HepG2 (cell line): ENCODE measurements around the gene NRGN. TPM values are rescaled to one million over a fixed set of nuclear protein-coding genes. Genes with fewer than 3 reads are reported as not detected.
A peak's percentile ranks its signal among the peaks of the same experiment; 100 is the strongest.

Experiments used
- FOXA1 ChIP-seq, 2 experiments: fragments of 450-650 bp in 1 of 2; sonication (generic) in 1 of 2; formaldehyde crosslinking in 1 of 2; IDR thresholded peaks; 2 replicates each; pipeline versions ENCODE4 v1.4.0 to v1.6.1; 2016 to 2020; ENCODE audit warnings: missing genetic modification reagents in 1 of 2
- FOXO4 ChIP-seq: sonication (generic); formaldehyde crosslinking; conservative IDR thresholded peaks from 2 replicates; pipeline ENCODE4 v1.8.1; 2023; ENCODE audit warnings: missing genetic modification reagents
- GABPB1 ChIP-seq: IDR thresholded peaks from 2 replicates; pipeline ENCODE4 v1.6.1; 2016; ENCODE audit warnings: mild to moderate bottlenecking, missing genetic modification reagents, moderate library complexity, missing compliant biosample characterization
- HNF4G ChIP-seq, 2 experiments: sonication (generic) in 1 of 2; formaldehyde crosslinking in 1 of 2; IDR thresholded peaks; 2 replicates each; pipeline versions ENCODE4 v1.4.0 to v1.6.1; 2011 to 2020; ENCODE audit warnings: borderline replicate concordance in 2 of 2, low read depth in 2 of 2, mild to moderate bottlenecking in 2 of 2, low read length in 1 of 2, missing genetic modification reagents in 1 of 2, moderate library complexity in 1 of 2
- NCOA2 ChIP-seq: sonication (generic); formaldehyde crosslinking; IDR thresholded peaks from 2 replicates; pipeline ENCODE4 v1.8.0; 2022; ENCODE audit warnings: inconsistent platforms
- RBM39 ChIP-seq: fragments of 200-400 bp; formaldehyde crosslinking; IDR thresholded peaks from one replicate; pipeline ENCODE4 v1.6.1; 2018; ENCODE audit warnings: antibody characterized with exemption, mild to moderate bottlenecking, low read depth, low read length; ENCODE audit not compliant: poor library complexity, severe bottlenecking
- SP4 ChIP-seq: sonication (generic); formaldehyde crosslinking; IDR thresholded peaks from 2 replicates; pipeline ENCODE4 v1.8.1; 2023; ENCODE audit warnings: mild to moderate bottlenecking, missing genetic modification reagents
- XRCC5 ChIP-seq: fragments of 200-400 bp; formaldehyde crosslinking; optimal IDR thresholded peaks from 2 replicates; pipeline ENCODE3; 2017; ENCODE audit warnings: mild to moderate bottlenecking, low read length
- ZNF326 ChIP-seq: sonication (generic); formaldehyde crosslinking; IDR thresholded peaks from 2 replicates; pipeline ENCODE4 v1.4.0; 2020; ENCODE audit warnings: missing genetic modification reagents, borderline replicate concordance
- ZNF501 ChIP-seq: sonication (generic); formaldehyde crosslinking; IDR thresholded peaks from 2 replicates; pipeline ENCODE4 v1.5.1; 2020; ENCODE audit warnings: mild to moderate bottlenecking, moderate library complexity, missing genetic modification reagents
- ZNF510 ChIP-seq: sonication (generic); formaldehyde crosslinking; IDR thresholded peaks from 2 replicates; pipeline ENCODE4 v1.4.0; 2020; ENCODE audit warnings: low read depth, mild to moderate bottlenecking, missing genetic modification reagents
- ZNF746 ChIP-seq: sonication (generic); formaldehyde crosslinking; IDR thresholded peaks from 2 replicates; pipeline ENCODE4 v1.8.0; 2022; ENCODE audit warnings: mild to moderate bottlenecking, missing genetic modification reagents
- polyA plus RNA-seq, 8 experiments: library from polyadenylated mRNA; depleted of rRNA in 3 of 8; stranded (reverse) in 7 of 8; unstranded in 1 of 8; fragments of >200 nt; fragmentation: Illumina TruSeq in 4 of 8; extraction: Trizol in 4 of 8; gene quantifications; 2 replicates each; pipeline versions ENCODE4 v1.2.1 to v1.2.3, GENCODE V29; 2011 to 2016; ENCODE audit warnings: low read depth in 4 of 8, missing spikeins in 1 of 8, mixed read lengths in 1 of 8; ENCODE audit not compliant: insufficient read depth in 1 of 8
- total RNA-seq, 5 experiments: library from RNA; depleted of rRNA; stranded (reverse); fragments of >200 nt; fragmentation: Illumina TruSeq; extraction: Trizol; gene quantifications; 2 replicates each; pipeline ENCODE4 v1.2.3, GENCODE V29; 2016; ENCODE audit warnings: low read depth in 1 of 5
- TF ChIP-seq, protein P1 (sequence below): sonication (generic); formaldehyde crosslinking; IDR thresholded peaks from 2 replicates; pipeline ENCODE4 v1.4.0; 2020; ENCODE audit warnings: missing genetic modification reagents, borderline replicate concordance
- TF ChIP-seq, protein P2 (sequence below): sonication (generic); formaldehyde crosslinking; IDR thresholded peaks from 2 replicates; pipeline ENCODE4 v1.4.0; 2020; ENCODE audit warnings: mild to moderate bottlenecking, missing genetic modification reagents, borderline replicate concordance
- TF ChIP-seq, protein P3 (sequence below): sonication (generic); formaldehyde crosslinking; IDR thresholded peaks from 2 replicates; pipeline ENCODE4 v1.4.0; 2020; ENCODE audit warnings: missing genetic modification reagents

NRGN gene
- total and polyA plus RNA-seq, 2 of the 13 experiments (the other 11 are each of a cell fraction or from before 2014, with no cell fraction given), result 0.22 TPM; not detected in 1

- TF ChIP-seq, protein P1, sequence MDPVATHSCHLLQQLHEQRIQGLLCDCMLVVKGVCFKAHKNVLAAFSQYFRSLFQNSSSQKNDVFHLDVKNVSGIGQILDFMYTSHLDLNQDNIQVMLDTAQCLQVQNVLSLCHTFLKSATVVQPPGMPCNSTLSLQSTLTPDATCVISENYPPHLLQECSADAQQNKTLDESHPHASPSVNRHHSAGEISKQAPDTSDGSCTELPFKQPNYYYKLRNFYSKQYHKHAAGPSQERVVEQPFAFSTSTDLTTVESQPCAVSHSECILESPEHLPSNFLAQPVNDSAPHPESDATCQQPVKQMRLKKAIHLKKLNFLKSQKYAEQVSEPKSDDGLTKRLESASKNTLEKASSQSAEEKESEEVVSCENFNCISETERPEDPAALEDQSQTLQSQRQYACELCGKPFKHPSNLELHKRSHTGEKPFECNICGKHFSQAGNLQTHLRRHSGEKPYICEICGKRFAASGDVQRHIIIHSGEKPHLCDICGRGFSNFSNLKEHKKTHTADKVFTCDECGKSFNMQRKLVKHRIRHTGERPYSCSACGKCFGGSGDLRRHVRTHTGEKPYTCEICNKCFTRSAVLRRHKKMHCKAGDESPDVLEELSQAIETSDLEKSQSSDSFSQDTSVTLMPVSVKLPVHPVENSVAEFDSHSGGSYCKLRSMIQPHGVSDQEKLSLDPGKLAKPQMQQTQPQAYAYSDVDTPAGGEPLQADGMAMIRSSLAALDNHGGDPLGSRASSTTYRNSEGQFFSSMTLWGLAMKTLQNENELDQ, result no peak
- TF ChIP-seq SP4 (CRISPR knock-in tag) (no peak; the same call in 1 of the 2 replicates), ZNF501 (peak; percentile 51; the same call in 1 of the 2 replicates), ZNF326 (CRISPR knock-in tag) (no peak), FOXO4 (CRISPR knock-in tag) (no peak), HNF4G (IDR thresholded peaks at IDR 0.05; ENCODE audit: borderline replicate concordance, low read depth, low read length) (peak; percentile 13; the same call in 1 of the 2 replicates), HNF4G (CRISPR knock-in tag; IDR thresholded peaks at IDR 0.05; ENCODE audit: borderline replicate concordance, low read depth) (no peak), FOXA1 (IDR thresholded peaks at IDR 0.05) (no peak), FOXA1 (CRISPR knock-in tag; IDR thresholded peaks at IDR 0.05) (no peak), ZNF746 (no peak), NCOA2 (CRISPR knock-in tag) (0 out of 2 replicates have a peak, but pooled peaks have one; percentile 13), XRCC5 (peak; percentile 73), ZNF510 (CRISPR knock-in tag) (0 out of 2 replicates have a peak, but pooled peaks have one; percentile 53), GABPB1 (CRISPR knock-in tag) (peak; percentile 59), RBM39 (peak; percentile 30)
- TF ChIP-seq, protein P2, sequence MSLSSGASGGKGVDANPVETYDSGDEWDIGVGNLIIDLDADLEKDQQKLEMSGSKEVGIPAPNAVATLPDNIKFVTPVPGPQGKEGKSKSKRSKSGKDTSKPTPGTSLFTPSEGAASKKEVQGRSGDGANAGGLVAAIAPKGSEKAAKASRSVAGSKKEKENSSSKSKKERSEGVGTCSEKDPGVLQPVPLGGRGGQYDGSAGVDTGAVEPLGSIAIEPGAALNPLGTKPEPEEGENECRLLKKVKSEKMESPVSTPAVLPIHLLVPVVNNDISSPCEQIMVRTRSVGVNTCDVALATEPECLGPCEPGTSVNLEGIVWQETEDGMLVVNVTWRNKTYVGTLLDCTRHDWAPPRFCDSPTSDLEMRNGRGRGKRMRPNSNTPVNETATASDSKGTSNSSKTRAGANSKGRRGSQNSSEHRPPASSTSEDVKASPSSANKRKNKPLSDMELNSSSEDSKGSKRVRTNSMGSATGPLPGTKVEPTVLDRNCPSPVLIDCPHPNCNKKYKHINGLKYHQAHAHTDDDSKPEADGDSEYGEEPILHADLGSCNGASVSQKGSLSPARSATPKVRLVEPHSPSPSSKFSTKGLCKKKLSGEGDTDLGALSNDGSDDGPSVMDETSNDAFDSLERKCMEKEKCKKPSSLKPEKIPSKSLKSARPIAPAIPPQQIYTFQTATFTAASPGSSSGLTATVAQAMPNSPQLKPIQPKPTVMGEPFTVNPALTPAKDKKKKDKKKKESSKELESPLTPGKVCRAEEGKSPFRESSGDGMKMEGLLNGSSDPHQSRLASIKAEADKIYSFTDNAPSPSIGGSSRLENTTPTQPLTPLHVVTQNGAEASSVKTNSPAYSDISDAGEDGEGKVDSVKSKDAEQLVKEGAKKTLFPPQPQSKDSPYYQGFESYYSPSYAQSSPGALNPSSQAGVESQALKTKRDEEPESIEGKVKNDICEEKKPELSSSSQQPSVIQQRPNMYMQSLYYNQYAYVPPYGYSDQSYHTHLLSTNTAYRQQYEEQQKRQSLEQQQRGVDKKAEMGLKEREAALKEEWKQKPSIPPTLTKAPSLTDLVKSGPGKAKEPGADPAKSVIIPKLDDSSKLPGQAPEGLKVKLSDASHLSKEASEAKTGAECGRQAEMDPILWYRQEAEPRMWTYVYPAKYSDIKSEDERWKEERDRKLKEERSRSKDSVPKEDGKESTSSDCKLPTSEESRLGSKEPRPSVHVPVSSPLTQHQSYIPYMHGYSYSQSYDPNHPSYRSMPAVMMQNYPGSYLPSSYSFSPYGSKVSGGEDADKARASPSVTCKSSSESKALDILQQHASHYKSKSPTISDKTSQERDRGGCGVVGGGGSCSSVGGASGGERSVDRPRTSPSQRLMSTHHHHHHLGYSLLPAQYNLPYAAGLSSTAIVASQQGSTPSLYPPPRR, result 0 out of 2 replicates have a peak, but pooled peaks have one; percentile 26
- TF ChIP-seq, protein P3, sequence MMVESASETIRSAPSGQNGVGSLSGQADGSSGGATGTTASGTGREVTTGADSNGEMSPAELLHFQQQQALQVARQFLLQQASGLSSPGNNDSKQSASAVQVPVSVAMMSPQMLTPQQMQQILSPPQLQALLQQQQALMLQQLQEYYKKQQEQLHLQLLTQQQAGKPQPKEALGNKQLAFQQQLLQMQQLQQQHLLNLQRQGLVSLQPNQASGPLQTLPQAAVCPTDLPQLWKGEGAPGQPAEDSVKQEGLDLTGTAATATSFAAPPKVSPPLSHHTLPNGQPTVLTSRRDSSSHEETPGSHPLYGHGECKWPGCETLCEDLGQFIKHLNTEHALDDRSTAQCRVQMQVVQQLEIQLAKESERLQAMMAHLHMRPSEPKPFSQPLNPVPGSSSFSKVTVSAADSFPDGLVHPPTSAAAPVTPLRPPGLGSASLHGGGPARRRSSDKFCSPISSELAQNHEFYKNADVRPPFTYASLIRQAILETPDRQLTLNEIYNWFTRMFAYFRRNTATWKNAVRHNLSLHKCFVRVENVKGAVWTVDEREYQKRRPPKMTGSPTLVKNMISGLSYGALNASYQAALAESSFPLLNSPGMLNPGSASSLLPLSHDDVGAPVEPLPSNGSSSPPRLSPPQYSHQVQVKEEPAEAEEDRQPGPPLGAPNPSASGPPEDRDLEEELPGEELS, result 0 out of 2 replicates have a peak, but pooled peaks have one; percentile 6
These were observed 18.9 kb downstream of the NRGN start (continued) for GRCh38 chr11:124758355-124759265.
